Measurements from ENCODE around the gene GORASP2.

The GORASP2 gene

GRCh38 chr2:170997893-170998597, 69.0 kb downstream of the GORASP2 start:
- no peaks in the 10 kb centered on the region for H3K27me3 ChIP-seq
- H3K9me3 ChIP-seq = no peaks in the 10 kb centered on the region
- H3K36me3 ChIP-seq = peaks cover 66% of the 10 kb centered on the region
- peaks cover 0 to 6% of the 10 kb centered on the region in 2 experiments for H3K4me1 ChIP-seq (ENCODE audit: control insufficient read depth in 1 of 2, insufficient read depth in 1 of 2, low read depth in 1 of 2, low read length in 1 of 2)
- no peak overlapping the region for H3K4me3 ChIP-seq (ENCODE audit: low read depth in 1 of 2, low read length in 1 of 2)
- no peak for TF ChIP-seq CTCF (IDR thresholded peaks at IDR 0.05)
- no peak overlapping the region for H3K27ac ChIP-seq

- Histone ChIP-seq H3K9me3 (no peaks in the 10 kb centered on the region), H3K36me3 (peaks cover 67% of the 10 kb centered on the region), H3K27ac (no peak overlapping the region), H3K4me1 (ENCODE audit: control insufficient read depth in 1 of 2, insufficient read depth in 1 of 2, low read depth in 1 of 2, low read length in 1 of 2) (peaks cover 0 to 6% of the 10 kb centered on the region in 2 experiments), H3K27me3 (no peaks in the 10 kb centered on the region), H3K4me3 (ENCODE audit: low read depth in 1 of 2, low read length in 1 of 2) (no peak overlapping the region)
- no peak for TF ChIP-seq CTCF (IDR thresholded peaks at IDR 0.05)
These were observed 70.6 kb downstream of the GORASP2 start for GRCh38 chr2:170999654-171000053.

- no peak overlapping the region for H3K27ac ChIP-seq
- peaks cover 0 to 6% of the 10 kb centered on the region in 2 experiments for H3K4me1 ChIP-seq (ENCODE audit: control insufficient read depth in 1 of 2, insufficient read depth in 1 of 2, low read depth in 1 of 2, low read length in 1 of 2)
- TF ChIP-seq CTCF (IDR thresholded peaks at IDR 0.05) = no peak
- peaks cover 65% of the 10 kb centered on the region for H3K36me3 ChIP-seq
- H3K9me3 ChIP-seq = no peaks in the 10 kb centered on the region
- no peak overlapping the region for H3K4me3 ChIP-seq (ENCODE audit: low read depth in 1 of 2, low read length in 1 of 2)
- no peaks in the 10 kb centered on the region for H3K27me3 ChIP-seq
These were observed 75.3 kb downstream of the GORASP2 start for GRCh38 chr2:171004363-171004762.

- Histone ChIP-seq H3K4me3 (ENCODE audit: low read depth in 1 of 2, low read length in 1 of 2) (no peak overlapping the region), H3K4me1 (ENCODE audit: control insufficient read depth in 1 of 2, insufficient read depth in 1 of 2, low read depth in 1 of 2, low read length in 1 of 2) (peaks cover 0 to 6% of the 10 kb centered on the region in 2 experiments), H3K27ac (no peak overlapping the region), H3K9me3 (no peaks in the 10 kb centered on the region), H3K36me3 (peaks cover 61% of the 10 kb centered on the region), H3K27me3 (no peaks in the 10 kb centered on the region)
- TF ChIP-seq CTCF (IDR thresholded peaks at IDR 0.05) = no peak
These were observed 75.8 kb downstream of the GORASP2 start for GRCh38 chr2:171004833-171005232.

GRCh38 chr2:171008550-171009205, 79.6 kb downstream of the GORASP2 start:
- Histone ChIP-seq H3K4me3 (ENCODE audit: low read depth in 1 of 2, low read length in 1 of 2) (no peak overlapping the region), H3K36me3 (peaks cover 58% of the 10 kb centered on the region), H3K27ac (no peak overlapping the region), H3K27me3 (no peaks in the 10 kb centered on the region), H3K4me1 (ENCODE audit: control insufficient read depth in 1 of 2, insufficient read depth in 1 of 2, low read depth in 1 of 2, low read length in 1 of 2) (no peaks in the 10 kb centered on the region), H3K9me3 (no peaks in the 10 kb centered on the region)
- no peak for TF ChIP-seq CTCF (IDR thresholded peaks at IDR 0.05)
